Dendritic cell treated with granulocyte-macrophage colony-stimulating factor and Interleukin-4, amounts not matched to agents 40 ng/mL and 50 ng/mL, for 4 days (primary cell): ENCODE measurements around the gene ARFGEF2.
"Not testable (repeated sequence)": the region's sequence is repeated elsewhere in the genome, so short reads cannot be mapped to it uniquely, and the experiment has no call there.

ENCODE experiments used
- H3K27ac Mint-ChIP-seq: one replicate; pipeline ENCODE4 v1.8.0; 2022; ENCODE audit warnings: mild to moderate bottlenecking, mixed read lengths
- H3K27me3 Mint-ChIP-seq: one replicate; pipeline ENCODE4 v1.8.0; 2022; ENCODE audit warnings: mild to moderate bottlenecking, mixed read lengths
- H3K36me3 Mint-ChIP-seq: one replicate; pipeline ENCODE4 v1.8.0; 2022; ENCODE audit warnings: low read depth, mixed read lengths
- H3K4me1 Mint-ChIP-seq: one replicate; pipeline ENCODE4 v1.8.0; 2022; ENCODE audit warnings: low read depth, mixed read lengths
- H3K4me3 Mint-ChIP-seq: one replicate; pipeline ENCODE4 v1.8.0; 2022; ENCODE audit warnings: mild to moderate bottlenecking, moderate library complexity, mixed read lengths
- H3K9me3 Mint-ChIP-seq: one replicate; pipeline ENCODE4 v1.8.0; 2022; ENCODE audit warnings: mixed read lengths
- intact Hi-C: fragments of 100-400 bp; cut with micrococcal nuclease; formaldehyde crosslinking; loops from one replicate; pipeline ENCODE4 v1.15.0; 2022

ARFGEF2 gene

GRCh38 chr20:48926267-48926666 is 4.8 kb downstream of the ARFGEF2 start:
- Mint-ChIP-seq H3K27me3 (no peaks in the 10 kb centered on the region), H3K9me3 (no peaks in the 10 kb centered on the region), H3K36me3 (peaks cover 10% of the 10 kb centered on the region), H3K4me3 (no peak overlapping the region), H3K4me1 (peaks cover 43% of the 10 kb centered on the region), H3K27ac (peak overlapping the region; percentile 56)
- intact Hi-C loops, result loop anchor here (5.0 kb wide), 1 partner anchor 36 kb away; no protein-coding TSS in a partner anchor

GRCh38 chr20:48926821-48927220 is 5.3 kb downstream of the ARFGEF2 start:
- Mint-ChIP-seq H3K27me3 (no peaks in the 10 kb centered on the region), H3K4me3 (no peak overlapping the region), H3K9me3 (no peaks in the 10 kb centered on the region), H3K4me1 (peaks cover 40% of the 10 kb centered on the region), H3K36me3 (peaks cover 6% of the 10 kb centered on the region), H3K27ac (peak overlapping the region; percentile 56)
- intact Hi-C loops, result loop anchor here (5.0 kb wide), 1 partner anchor 35 kb away; no protein-coding TSS in a partner anchor

GRCh38 chr20:48928832-48929725 is 7.6 kb downstream of the ARFGEF2 start:
- Mint-ChIP-seq H3K27me3 (no peaks in the 10 kb centered on the region), H3K4me3 (no peak overlapping the region), H3K36me3 (no peaks in the 10 kb centered on the region), H3K27ac (no peak overlapping the region), H3K4me1 (peaks cover 26% of the 10 kb centered on the region), H3K9me3 (no peaks in the 10 kb centered on the region)
- intact Hi-C loops, result loop anchor here (5.0 kb wide), 1 partner anchor 33 kb away; no protein-coding TSS in a partner anchor

- H3K4me3 Mint-ChIP-seq, result no peak overlapping the region
- intact Hi-C loops, result no loop called here
- H3K9me3 Mint-ChIP-seq, result no peaks in the 10 kb centered on the region
- H3K27me3 Mint-ChIP-seq, result no peaks in the 10 kb centered on the region
- H3K4me1 Mint-ChIP-seq, result peaks cover 16% of the 10 kb centered on the region
- no peak overlapping the region for H3K27ac Mint-ChIP-seq
- no peaks in the 10 kb centered on the region for H3K36me3 Mint-ChIP-seq
These were observed 8.5 kb downstream of the ARFGEF2 start for GRCh38 chr20:48930035-48930434.

GRCh38 chr20:48930878-48931277 is 9.4 kb downstream of the ARFGEF2 start:
- H3K36me3 Mint-ChIP-seq, result no peaks in the 10 kb centered on the region
- H3K4me3 Mint-ChIP-seq, result no peak overlapping the region
- no peak overlapping the region for H3K27ac Mint-ChIP-seq
- intact Hi-C loops, result no loop called here
- peaks cover 15% of the 10 kb centered on the region for H3K4me1 Mint-ChIP-seq
- no peaks in the 10 kb centered on the region for H3K9me3 Mint-ChIP-seq
- H3K27me3 Mint-ChIP-seq, result no peaks in the 10 kb centered on the region

- H3K36me3 Mint-ChIP-seq, result no peaks in the 10 kb centered on the region
- H3K27ac Mint-ChIP-seq, result no peak overlapping the region
- intact Hi-C loops, result no loop called here
- peaks cover 6% of the 10 kb centered on the region for H3K4me1 Mint-ChIP-seq
- no peak overlapping the region for H3K4me3 Mint-ChIP-seq
- no peaks in the 10 kb centered on the region for H3K9me3 Mint-ChIP-seq
- no peaks in the 10 kb centered on the region for H3K27me3 Mint-ChIP-seq
These were observed 10.2 kb downstream of the ARFGEF2 start for GRCh38 chr20:48931527-48932374.

- peaks cover 6% of the 10 kb centered on the region for H3K36me3 Mint-ChIP-seq
- peaks cover 7% of the 10 kb centered on the region for H3K4me1 Mint-ChIP-seq
- H3K4me3 Mint-ChIP-seq, result no peak overlapping the region
- no peaks in the 10 kb centered on the region for H3K9me3 Mint-ChIP-seq
- intact Hi-C loops, result no loop called here
- no peaks in the 10 kb centered on the region for H3K27me3 Mint-ChIP-seq
- no peak overlapping the region for H3K27ac Mint-ChIP-seq
These were observed 10.9 kb downstream of the ARFGEF2 start for GRCh38 chr20:48932375-48932941.

- Mint-ChIP-seq H3K9me3 (no peaks in the 10 kb centered on the region), H3K27me3 (no peaks in the 10 kb centered on the region), H3K4me3 (no peak overlapping the region), H3K4me1 (peaks cover 10% of the 10 kb centered on the region), H3K27ac (no peak overlapping the region), H3K36me3 (peaks cover 8% of the 10 kb centered on the region)
- intact Hi-C loops, result no loop called here
These were observed 11.7 kb downstream of the ARFGEF2 start for GRCh38 chr20:48933017-48933766.

- H3K9me3 Mint-ChIP-seq, H3K4me1 Mint-ChIP-seq, H3K27me3 Mint-ChIP-seq, H3K27ac Mint-ChIP-seq, H3K36me3 Mint-ChIP-seq, H3K4me3 Mint-ChIP-seq, intact Hi-C loops: not testable (repeated sequence)
These were observed 12.9 kb downstream of the ARFGEF2 start for GRCh38 chr20:48934273-48934877.

- H3K4me3 Mint-ChIP-seq, H3K36me3 Mint-ChIP-seq, intact Hi-C loops, H3K27ac Mint-ChIP-seq, H3K9me3 Mint-ChIP-seq, H3K27me3 Mint-ChIP-seq, H3K4me1 Mint-ChIP-seq: not testable (repeated sequence)
These were observed 13.5 kb downstream of the ARFGEF2 start for GRCh38 chr20:48934966-48935365.

GRCh38 chr20:48936178-48936577 is 14.7 kb downstream of the ARFGEF2 start:
- H3K4me1 Mint-ChIP-seq, intact Hi-C loops, H3K27me3 Mint-ChIP-seq, H3K4me3 Mint-ChIP-seq, H3K27ac Mint-ChIP-seq, H3K9me3 Mint-ChIP-seq: not testable (repeated sequence)
- peaks cover 16% of the 10 kb centered on the region for H3K36me3 Mint-ChIP-seq

- Mint-ChIP-seq H3K36me3 (peaks cover 31% of the 10 kb centered on the region), H3K27me3 (no peaks in the 10 kb centered on the region), H3K4me1 (peaks cover 10% of the 10 kb centered on the region), H3K9me3 (no peaks in the 10 kb centered on the region), H3K27ac (no peak overlapping the region), H3K4me3 (no peak overlapping the region)
- intact Hi-C loops, result no loop called here
These were observed 16.2 kb downstream of the ARFGEF2 start for GRCh38 chr20:48937674-48938073.

- intact Hi-C loops, result no loop called here
- Mint-ChIP-seq H3K9me3 (no peaks in the 10 kb centered on the region), H3K27me3 (no peaks in the 10 kb centered on the region), H3K36me3 (peaks cover 41% of the 10 kb centered on the region), H3K4me1 (peaks cover 10% of the 10 kb centered on the region), H3K27ac (no peak overlapping the region), H3K4me3 (no peak overlapping the region)
These were observed 17.2 kb downstream of the ARFGEF2 start for GRCh38 chr20:48938670-48939069.
